ENCODE data around the gene HAP1.
"Not testable (repeated sequence)": the region's sequence is repeated elsewhere in the genome, so short reads cannot be mapped to it uniquely, and the experiment has no call there.

Gene HAP1

GRCh38 chr17:41687828-41688640 lies 46.4 kb downstream of the HAP1 start:
- POLR2A ChIA-PET, result interaction anchor here (0.5 to 1.8 kb wide), 24 partner anchors 9 to 1271 kb away, joined by 3 to 43 read pairs (median 4); partner anchors contain the start of genes FKBP10, JUP and TOP2A
- CTCF ChIA-PET, result interaction anchor here (0.6 to 2.7 kb wide), 6 partner anchors 8 to 832 kb away, joined by 3 to 13 read pairs (median 6); no protein-coding TSS in a partner anchor
- H3K4me3 ChIP-seq (ENCODE audit: low read depth, low read length), result peak overlapping the region; percentile 71
- TF ChIP-seq, protein P1, sequence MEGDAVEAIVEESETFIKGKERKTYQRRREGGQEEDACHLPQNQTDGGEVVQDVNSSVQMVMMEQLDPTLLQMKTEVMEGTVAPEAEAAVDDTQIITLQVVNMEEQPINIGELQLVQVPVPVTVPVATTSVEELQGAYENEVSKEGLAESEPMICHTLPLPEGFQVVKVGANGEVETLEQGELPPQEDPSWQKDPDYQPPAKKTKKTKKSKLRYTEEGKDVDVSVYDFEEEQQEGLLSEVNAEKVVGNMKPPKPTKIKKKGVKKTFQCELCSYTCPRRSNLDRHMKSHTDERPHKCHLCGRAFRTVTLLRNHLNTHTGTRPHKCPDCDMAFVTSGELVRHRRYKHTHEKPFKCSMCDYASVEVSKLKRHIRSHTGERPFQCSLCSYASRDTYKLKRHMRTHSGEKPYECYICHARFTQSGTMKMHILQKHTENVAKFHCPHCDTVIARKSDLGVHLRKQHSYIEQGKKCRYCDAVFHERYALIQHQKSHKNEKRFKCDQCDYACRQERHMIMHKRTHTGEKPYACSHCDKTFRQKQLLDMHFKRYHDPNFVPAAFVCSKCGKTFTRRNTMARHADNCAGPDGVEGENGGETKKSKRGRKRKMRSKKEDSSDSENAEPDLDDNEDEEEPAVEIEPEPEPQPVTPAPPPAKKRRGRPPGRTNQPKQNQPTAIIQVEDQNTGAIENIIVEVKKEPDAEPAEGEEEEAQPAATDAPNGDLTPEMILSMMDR (IDR thresholded peaks at IDR 0.05; ENCODE audit: insufficient read depth, low read length, missing control alignments), result peak; percentile 24
- no peak for DNase-seq (ENCODE audit: low read depth, low spot score)

DNA sequence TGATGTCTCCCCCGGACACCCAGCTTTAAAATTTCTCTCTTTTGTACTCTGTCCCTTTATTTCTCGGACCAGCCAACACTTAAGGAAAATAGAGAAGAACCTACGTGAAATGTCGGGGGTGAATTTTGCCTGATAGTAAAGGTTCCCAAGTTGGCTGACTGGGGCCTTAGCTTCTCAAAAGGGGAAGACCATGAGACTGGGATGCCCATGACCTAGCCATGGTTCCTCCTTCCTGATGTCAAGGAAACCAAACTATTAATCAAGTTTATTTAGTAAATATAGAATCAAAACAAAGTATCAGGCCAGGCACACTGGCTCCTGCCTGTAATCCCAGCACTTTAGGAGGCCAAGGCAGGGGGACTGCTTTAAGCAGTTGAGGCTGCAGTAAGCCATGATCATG lies 48.2 kb downstream of the HAP1 start:
- H3K4me3 ChIP-seq (ENCODE audit: low read depth, low read length), result no peak overlapping the region
- ChIA-PET POLR2A (no interaction called here), CTCF (interaction anchor here (1.0 to 2.0 kb wide), 3 partner anchors 10 to 883 kb away, joined by 3 to 9 read pairs (median 3); no protein-coding TSS in a partner anchor)
- DNase-seq (ENCODE audit: low read depth, low spot score), result no peak
- TF ChIP-seq, protein P1 (IDR thresholded peaks at IDR 0.05; ENCODE audit: insufficient read depth, low read length, missing control alignments), result no peak

- DNase-seq (ENCODE audit: low read depth, low spot score); POLR2A ChIA-PET; H3K4me3 ChIP-seq (ENCODE audit: low read depth, low read length): not testable (repeated sequence)
- CTCF ChIA-PET, result interaction anchor here (1.0 to 2.0 kb wide), 3 partner anchors 10 to 883 kb away, joined by 3 to 9 read pairs (median 3); no protein-coding TSS in a partner anchor
Measured at GRCh38 chr17:41685753-41686152, 48.7 kb downstream of the HAP1 start.

DNA sequence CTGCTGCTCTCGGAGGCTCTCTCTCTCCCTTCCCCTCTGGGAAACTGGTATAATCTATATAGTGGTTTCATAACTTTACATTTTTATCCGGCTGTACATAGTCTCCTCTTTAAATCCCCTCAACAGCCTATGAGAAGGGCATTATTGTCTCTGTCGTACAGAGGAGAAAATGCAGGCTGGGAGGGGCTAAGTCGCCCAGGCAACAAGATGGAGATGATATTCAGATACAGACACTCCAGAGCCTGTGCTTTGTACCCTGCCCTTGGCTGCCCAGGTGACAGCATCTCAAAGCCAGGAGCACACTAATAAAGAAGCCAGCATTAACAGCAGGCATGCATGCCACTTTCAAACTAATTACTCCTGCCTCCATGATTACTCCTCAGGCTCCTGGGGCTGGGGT lies 50.4 kb downstream of the HAP1 start:
- CTCF ChIA-PET, result interaction anchor here (1.0 to 1.8 kb wide), 2 partner anchors 12 to 36 kb away, joined by 3 to 4 read pairs; no protein-coding TSS in a partner anchor
- TF ChIP-seq, protein P1 (IDR thresholded peaks at IDR 0.05; ENCODE audit: insufficient read depth, low read length, missing control alignments), result no peak
- POLR2A ChIA-PET, result no interaction called here
- H3K4me3 ChIP-seq (ENCODE audit: low read depth, low read length), result no peak overlapping the region
- DNase-seq (ENCODE audit: low read depth, low spot score), result no peak

DNA sequence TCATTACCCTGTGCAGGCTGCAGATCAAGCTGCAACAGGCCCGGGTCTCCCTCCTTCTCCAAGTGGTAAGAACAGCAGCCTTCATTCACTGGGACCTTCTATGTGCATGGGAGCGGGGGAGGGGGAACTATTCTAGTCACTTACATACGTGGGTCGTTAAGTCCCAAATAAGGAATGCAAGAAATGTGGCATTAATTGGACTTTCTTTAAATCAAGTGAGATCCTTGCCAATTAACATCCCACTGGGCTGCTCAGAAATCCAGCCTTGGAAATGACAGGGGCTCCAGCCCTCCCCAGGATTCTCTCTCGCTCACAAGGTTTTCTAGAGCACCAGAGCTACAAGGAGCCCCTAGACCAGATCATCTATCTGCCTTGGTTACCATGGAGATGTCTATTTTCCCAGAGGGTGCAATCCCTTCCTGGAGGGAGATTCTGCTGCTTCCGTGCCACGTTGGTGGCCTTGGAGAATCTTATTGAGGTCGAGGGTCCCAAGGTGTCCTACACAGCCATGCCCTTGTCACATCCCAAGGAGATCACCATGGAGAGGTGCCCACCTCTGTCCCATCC lies 50.9 kb downstream of the HAP1 start:
- ChIA-PET CTCF (interaction anchor here (1.0 to 9.2 kb wide), 4 partner anchors 12 to 35 kb away, joined by 3 to 125 read pairs (median 6); no protein-coding TSS in a partner anchor), POLR2A (no interaction called here)
- TF ChIP-seq, protein P1 (IDR thresholded peaks at IDR 0.05; ENCODE audit: insufficient read depth, low read length, missing control alignments), result no peak
- H3K4me3 ChIP-seq (ENCODE audit: low read depth, low read length), result no peak overlapping the region
- DNase-seq (ENCODE audit: low read depth, low spot score), result no peak

- no peak for DNase-seq (ENCODE audit: low read depth, low spot score)
- no peak overlapping the region for H3K4me3 ChIP-seq (ENCODE audit: low read depth, low read length)
- TF ChIP-seq, protein P1 (IDR thresholded peaks at IDR 0.05; ENCODE audit: insufficient read depth, low read length, missing control alignments), result no peak
- ChIA-PET CTCF (interaction anchor here (1.7 to 9.2 kb wide), 3 partner anchors 13 to 20 kb away, joined by 4 to 125 read pairs (median 7); no protein-coding TSS in a partner anchor), POLR2A (no interaction called here)
Measured at GRCh38 chr17:41682631-41683030, 51.8 kb downstream of the HAP1 start.

Measured in AG04449 (cell line).